ENCODE results near the gene ZNF582.
A peak's percentile ranks its signal among the peaks of the same experiment; 100 is the strongest.

ZNF582 gene

DNA sequence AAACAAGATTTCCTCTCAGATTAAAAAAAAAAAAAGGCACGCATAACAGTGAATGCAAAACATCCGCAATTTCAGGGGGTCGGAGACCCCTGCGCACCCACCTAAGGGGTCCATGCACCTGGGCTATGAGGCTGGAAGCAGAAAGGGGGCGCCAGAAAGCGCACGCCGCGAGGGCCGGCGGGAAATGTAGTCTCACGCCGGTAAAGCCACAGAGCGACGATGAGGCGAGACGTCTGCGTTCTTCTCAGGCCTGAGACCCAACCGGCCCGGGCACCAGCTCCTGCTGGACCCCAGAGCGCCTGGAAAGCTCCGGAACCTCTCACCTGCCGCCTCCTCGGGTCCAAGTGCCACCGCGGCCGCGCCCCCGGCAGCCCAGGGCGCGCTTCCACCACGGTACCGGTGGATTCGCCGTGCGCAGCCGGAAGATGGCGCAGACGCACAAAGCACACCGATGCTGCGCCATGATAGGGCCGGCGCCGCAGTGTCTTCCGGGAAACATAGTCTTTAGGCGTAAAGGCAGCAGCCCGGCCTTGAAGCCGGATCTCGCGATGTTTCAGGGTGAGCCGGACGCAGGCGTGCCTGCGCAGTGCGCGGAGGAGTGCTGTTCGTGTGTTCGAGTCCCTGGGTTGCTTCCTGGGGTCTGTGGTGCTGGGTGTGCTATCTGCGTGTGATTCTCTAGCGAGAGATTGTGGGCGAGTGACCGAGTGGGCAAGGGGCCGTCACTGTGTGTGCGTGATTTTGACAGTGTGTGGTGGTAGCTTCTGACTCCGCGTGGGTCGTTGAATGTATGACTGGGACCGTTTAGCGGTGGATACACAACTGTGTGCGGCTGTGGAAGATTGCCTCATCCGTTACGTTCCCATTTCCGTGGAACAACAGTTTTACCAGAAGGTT, at the start of gene ZNF582:
Gene ZNF582 (minus strand): TSS at position 416 of the 894 bp plus-strand sequence. CDS start 1,782 bp downstream, outside the sequence.
- in situ Hi-C loops (cut with MboI; ENCODE audit: low pct_unique_long_range_greater_than_20kb, low sequenced_read_pairs, unreplicated experiment) = no loop called here
- TF ChIP-seq, protein P1, sequence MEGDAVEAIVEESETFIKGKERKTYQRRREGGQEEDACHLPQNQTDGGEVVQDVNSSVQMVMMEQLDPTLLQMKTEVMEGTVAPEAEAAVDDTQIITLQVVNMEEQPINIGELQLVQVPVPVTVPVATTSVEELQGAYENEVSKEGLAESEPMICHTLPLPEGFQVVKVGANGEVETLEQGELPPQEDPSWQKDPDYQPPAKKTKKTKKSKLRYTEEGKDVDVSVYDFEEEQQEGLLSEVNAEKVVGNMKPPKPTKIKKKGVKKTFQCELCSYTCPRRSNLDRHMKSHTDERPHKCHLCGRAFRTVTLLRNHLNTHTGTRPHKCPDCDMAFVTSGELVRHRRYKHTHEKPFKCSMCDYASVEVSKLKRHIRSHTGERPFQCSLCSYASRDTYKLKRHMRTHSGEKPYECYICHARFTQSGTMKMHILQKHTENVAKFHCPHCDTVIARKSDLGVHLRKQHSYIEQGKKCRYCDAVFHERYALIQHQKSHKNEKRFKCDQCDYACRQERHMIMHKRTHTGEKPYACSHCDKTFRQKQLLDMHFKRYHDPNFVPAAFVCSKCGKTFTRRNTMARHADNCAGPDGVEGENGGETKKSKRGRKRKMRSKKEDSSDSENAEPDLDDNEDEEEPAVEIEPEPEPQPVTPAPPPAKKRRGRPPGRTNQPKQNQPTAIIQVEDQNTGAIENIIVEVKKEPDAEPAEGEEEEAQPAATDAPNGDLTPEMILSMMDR (IDR thresholded peaks at IDR 0.05; ENCODE audit: extremely low read depth, insufficient read depth, missing control alignments) = peak; percentile 96
- DNase-seq (ENCODE audit: low spot score) = peak; percentile 94

DNA sequence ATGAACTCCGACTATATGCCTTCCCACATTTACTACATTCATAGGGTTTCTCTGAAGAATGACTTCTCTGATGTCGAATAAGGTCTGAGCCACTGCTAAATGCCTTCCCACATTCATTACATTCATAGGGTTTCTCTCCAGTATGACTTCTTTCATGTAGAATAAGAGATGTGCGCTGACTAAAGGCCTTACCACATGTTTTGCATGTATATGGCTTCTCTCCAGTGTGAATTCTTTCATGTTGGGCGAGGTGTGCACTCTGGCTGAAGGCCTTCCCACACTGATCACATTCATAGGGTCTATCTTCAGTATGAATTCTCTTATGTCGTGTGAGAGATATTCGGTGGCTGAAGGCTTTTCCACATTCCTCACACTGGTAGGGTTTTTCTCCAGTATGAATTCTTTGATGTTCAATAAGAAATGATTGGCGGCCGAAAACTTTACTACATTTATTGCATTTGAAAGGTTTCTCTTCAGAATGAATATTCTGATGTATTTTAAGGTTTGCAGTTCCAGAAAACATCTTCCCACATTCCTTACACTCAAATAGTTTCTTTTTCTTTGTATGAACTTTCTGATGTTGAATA, 48.0 kb upstream of the ZNF582 start:
- TF ChIP-seq, protein P1 (IDR thresholded peaks at IDR 0.05; ENCODE audit: extremely low read depth, insufficient read depth, missing control alignments) = no peak

DNA sequence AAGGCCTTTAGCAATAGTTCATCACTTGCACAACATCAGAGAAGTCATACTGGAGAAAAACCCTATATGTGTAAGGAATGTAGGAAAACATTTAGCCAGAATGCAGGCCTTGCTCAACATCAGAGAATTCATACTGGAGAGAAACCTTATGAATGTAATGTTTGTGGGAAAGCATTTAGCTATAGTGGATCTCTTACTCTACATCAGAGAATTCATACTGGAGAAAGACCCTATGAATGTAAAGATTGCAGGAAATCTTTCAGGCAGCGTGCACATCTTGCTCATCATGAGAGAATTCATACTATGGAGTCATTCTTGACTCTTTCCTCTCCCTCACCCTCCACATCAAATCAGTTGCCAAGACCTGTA, 30.6 kb upstream of the ZNF582 start:
- in situ Hi-C loops (cut with MboI; ENCODE audit: low pct_unique_long_range_greater_than_20kb, low sequenced_read_pairs, unreplicated experiment) = no loop called here
- no peak for DNase-seq (ENCODE audit: low spot score)
- TF ChIP-seq, protein P1 (IDR thresholded peaks at IDR 0.05; ENCODE audit: extremely low read depth, insufficient read depth, missing control alignments) = no peak

More for the DNA sequence above, 48.0 kb upstream of the ZNF582 start:
- in situ Hi-C loops (cut with MboI; ENCODE audit: low pct_unique_long_range_greater_than_20kb, low sequenced_read_pairs, unreplicated experiment) = no loop called here
- DNase-seq (ENCODE audit: low spot score) = no peak

DNA sequence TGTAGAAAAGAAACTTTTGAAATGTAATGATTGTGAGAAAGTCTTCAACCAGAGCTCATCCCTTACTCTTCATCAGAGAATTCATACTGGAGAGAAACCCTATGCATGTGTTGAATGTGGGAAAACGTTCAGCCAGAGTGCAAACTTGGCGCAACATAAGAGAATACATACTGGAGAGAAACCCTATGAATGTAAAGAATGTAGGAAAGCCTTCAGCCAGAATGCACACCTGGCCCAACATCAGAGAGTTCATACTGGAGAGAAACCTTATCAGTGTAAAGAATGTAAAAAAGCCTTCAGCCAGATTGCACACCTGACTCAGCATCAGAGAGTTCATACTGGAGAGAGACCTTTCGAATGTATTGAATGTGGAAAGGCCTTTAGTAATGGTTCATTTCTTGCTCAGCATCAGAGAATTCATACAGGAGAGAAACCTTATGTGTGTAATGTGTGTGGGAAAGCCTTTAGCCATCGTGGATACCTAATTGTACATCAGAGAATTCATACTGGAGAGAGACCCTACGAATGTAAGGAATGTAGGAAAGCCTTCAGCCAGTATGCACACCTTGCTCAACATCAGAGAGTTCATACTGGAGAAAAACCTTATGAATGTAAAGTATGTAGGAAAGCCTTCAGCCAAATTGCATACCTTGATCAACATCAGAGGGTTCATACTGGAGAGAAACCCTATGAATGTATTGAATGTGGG, 30.1 kb upstream of the ZNF582 start:
- DNase-seq (ENCODE audit: low spot score) = no peak
- in situ Hi-C loops (cut with MboI; ENCODE audit: low pct_unique_long_range_greater_than_20kb, low sequenced_read_pairs, unreplicated experiment) = no loop called here
- TF ChIP-seq, protein P1 (IDR thresholded peaks at IDR 0.05; ENCODE audit: extremely low read depth, insufficient read depth, missing control alignments) = no peak

DNA sequence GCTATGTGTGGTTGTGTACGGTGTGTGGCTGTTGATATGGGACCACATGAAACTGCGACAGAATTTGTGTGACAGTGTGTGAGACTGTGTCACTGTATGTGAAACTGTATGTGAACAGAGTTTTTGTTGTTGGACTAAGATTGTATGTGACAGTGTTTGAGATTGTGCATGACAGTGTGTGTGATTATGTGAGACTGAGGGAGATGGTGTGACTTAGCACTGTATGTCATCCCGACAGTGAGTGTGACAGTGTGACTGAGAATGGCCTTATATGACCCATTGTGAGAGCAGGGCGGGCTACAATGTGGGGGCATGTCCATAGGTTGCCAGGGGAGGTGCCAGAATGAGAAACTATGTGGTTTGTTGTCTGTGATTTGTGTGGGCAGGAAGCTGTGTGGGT, 11.7 kb upstream of the ZNF582 start:
- in situ Hi-C loops (cut with MboI; ENCODE audit: low pct_unique_long_range_greater_than_20kb, low sequenced_read_pairs, unreplicated experiment) = no loop called here
- no peak for DNase-seq (ENCODE audit: low spot score)
- TF ChIP-seq, protein P1 (IDR thresholded peaks at IDR 0.05; ENCODE audit: extremely low read depth, insufficient read depth, missing control alignments) = no peak

DNA sequence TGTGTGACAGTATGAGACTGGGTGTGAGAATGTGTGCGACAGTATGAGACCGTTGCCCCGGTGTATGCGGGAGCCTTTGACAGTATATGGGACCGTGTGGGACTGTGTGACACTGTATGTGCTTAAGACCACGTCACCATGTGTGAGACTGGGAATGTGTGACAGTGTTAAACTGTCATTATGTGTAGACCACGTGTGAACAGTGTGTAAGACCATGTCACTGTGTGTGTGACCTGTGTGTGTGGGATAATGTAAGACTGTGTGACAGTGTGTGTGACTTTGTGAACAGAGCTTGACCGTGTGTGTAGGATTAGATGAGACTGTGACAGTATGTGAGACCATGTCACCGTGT, 11.3 kb upstream of the ZNF582 start:
- TF ChIP-seq, protein P1 (IDR thresholded peaks at IDR 0.05; ENCODE audit: extremely low read depth, insufficient read depth, missing control alignments) = no peak
- in situ Hi-C loops (cut with MboI; ENCODE audit: low pct_unique_long_range_greater_than_20kb, low sequenced_read_pairs, unreplicated experiment) = no loop called here
- no peak for DNase-seq (ENCODE audit: low spot score)
